ENCODE measurements around the gene F3. TPM values are rescaled to one million over a fixed set of nuclear protein-coding genes. Genes with fewer than 3 reads are reported as not detected.

F3 gene
- total and polyA plus RNA-seq, 2 of the 13 experiments (the other 11 are each of a cell fraction or from before 2014, with no cell fraction given), result 5.8 to 9.0 TPM

- no peaks in the 10 kb centered on the region for H3K9me3 ChIP-seq (ENCODE audit: low read length)
- 24% methylated on average over 7 of the region's 7 CpGs for WGBS (ENCODE audit: low lambda C conversion rate)
- no peak overlapping the region for H3K4me2 ChIP-seq (ENCODE audit: low read depth, low read length)
- no peak for FAIRE-seq
- H3K9ac ChIP-seq (ENCODE audit: insufficient read depth, low read depth, low read length), result no peak overlapping the region
- in situ Hi-C loops (cut with HindIII; ENCODE audit: extremely low pct_ligation_motif_present, low pct_unique_long_range_greater_than_20kb), result no loop called here
- H3K27me3 ChIP-seq (ENCODE audit: control insufficient read depth in 1 of 2, insufficient read depth in 2 of 2, low read length in 2 of 2), result peaks cover 0 to 17% of the 10 kb centered on the region in 2 experiments; a peak in 3 of 5 replicates
- H3K27ac ChIP-seq (ENCODE audit: extremely low read length, insufficient read depth, low read length), result no peak overlapping the region
- H3K4me3 ChIP-seq (replicated peaks in 1 of 3; ENCODE audit: insufficient read depth in 1 of 3, low read depth in 2 of 3, low read length in 3 of 3), result no peak overlapping the region
- TF ChIP-seq NFE2L2 (IDR thresholded peaks at IDR 0.05; ENCODE audit: low read length), result no peak
- TF ChIP-seq ZNF850 (CRISPR knock-in tag; conservative IDR thresholded peaks at IDR 0.05), result no peak
- TF ChIP-seq PHF20 (CRISPR knock-in tag; IDR thresholded peaks at IDR 0.05), result no peak
- TF ChIP-seq BRD4 (CRISPR knock-in tag; IDR thresholded peaks at IDR 0.05), result no peak
- no peak for TF ChIP-seq MYNN (CRISPR knock-in tag; IDR thresholded peaks at IDR 0.05; ENCODE audit: low read depth)
- no peak for TF ChIP-seq ELF4 (CRISPR knock-in tag; IDR thresholded peaks at IDR 0.05; ENCODE audit: borderline replicate concordance)
- TF ChIP-seq LBX2 (CRISPR knock-in tag; IDR thresholded peaks at IDR 0.05; ENCODE audit: borderline replicate concordance), result no peak
- TF ChIP-seq SNAPC2 (CRISPR knock-in tag; IDR thresholded peaks at IDR 0.05), result no peak
- TF ChIP-seq NFYB (CRISPR knock-in tag; IDR thresholded peaks at IDR 0.05), result no peak
- no peak for TF ChIP-seq MLX (CRISPR knock-in tag; IDR thresholded peaks at IDR 0.05)
- no peak for TF ChIP-seq ZNF569 (CRISPR knock-in tag; IDR thresholded peaks at IDR 0.05; ENCODE audit: borderline replicate concordance)
- TF ChIP-seq FUBP1 (CRISPR knock-in tag; IDR thresholded peaks at IDR 0.05; ENCODE audit: borderline replicate concordance), result no peak
- intact Hi-C loops (cut with micrococcal nuclease; ENCODE audit: unreplicated experiment), result no loop called here
- no peaks in the 10 kb centered on the region for H3K79me2 ChIP-seq (ENCODE audit: insufficient read depth, low read length)
- no TSS peak for BruUV-seq (replicated peaks)
- CTCF ChIA-PET (ENCODE audit: low intra/inter-chr PET ratio, low total read pairs), result no interaction called here
- peaks cover 14% of the 10 kb centered on the region for H3K4me1 ChIP-seq (ENCODE audit: insufficient read depth, low read length)
- H2AFZ ChIP-seq (ENCODE audit: low read length), result no peak overlapping the region
- no peak for DNase-seq (ENCODE audit: low spot score)
- no peaks in the 10 kb centered on the region for H4K20me1 ChIP-seq (ENCODE audit: insufficient read depth, low read length)
- POLR2A ChIA-PET, result no interaction called here
- ATAC-seq, result peak; percentile 50
- H3K36me3 ChIP-seq (replicated peaks in 1 of 2; ENCODE audit: control insufficient read depth in 1 of 2, insufficient read depth in 2 of 2, low read length in 2 of 2), result no peaks in the 10 kb centered on the region
Measured at GRCh38 chr1:94590203-94591137, 48.9 kb upstream of the F3 start.
